Panc1 (cell line): ENCODE measurements around the gene TMPRSS6. TPM values are rescaled to one million over a fixed set of nuclear protein-coding genes. Genes with fewer than 3 reads are reported as not detected.

Source experiments
- ATAC-seq: fragments of 200-7000 bp; cut with Tn5 transposase; 2 replicates; pipeline ENCODE4 v1.9.1; 2020; ENCODE audit warnings: mild to moderate bottlenecking, moderate library complexity
- Bru-seq: library from RNA; stranded (reverse); fragments of 400-500 nt; gene quantifications from one replicate; lab custom pipeline; 2021; lab: Mats Ljungman, UMichigan
- BruChase-seq, 2 experiments: library from RNA; stranded (reverse); fragments of 400-500 nt; gene quantifications; one replicate each; lab custom pipeline; 2021; lab: Mats Ljungman, UMichigan
- BruUV-seq: library from RNA; stranded (reverse); fragments of 400-500 nt; replicated peaks from 2 replicates; lab custom pipeline; 2021; lab: Mats Ljungman, UMichigan
- CTCF ChIA-PET: fragments of 300-600 bp; sonication (Branson Sonifier 250); formaldehyde crosslinking; loops from one replicate; lab custom pipeline; 2022; ENCODE audit warnings: antibody characterized with exemption; lab: Charles Lee
- POLR2A ChIA-PET: fragments of 300-600 bp; sonication (Branson Sonifier 250); formaldehyde crosslinking; loops from one replicate; lab custom pipeline; 2022; ENCODE audit warnings: antibody characterized with exemption; lab: Charles Lee
- DNase-seq: peaks from one replicate; pipeline ENCODE4 v3.0.0-alpha.2; 2010; ENCODE audit warnings: low read depth, low spot score
- H3K27ac ChIP-seq: 2 replicates; pipeline ENCODE4 v1.5.1; 2011; ENCODE audit warnings: mild to moderate bottlenecking, low read length, inconsistent platforms
- H3K27me3 ChIP-seq: fragments of 200-500 bp; sonication (Bioruptor generic); 2 replicates; pipeline ENCODE4 v1.6.0; 2014; ENCODE audit warnings: low read length, inconsistent platforms; ENCODE audit not compliant: control insufficient read depth, insufficient read depth
- H3K36me3 ChIP-seq: fragments of 200-500 bp; sonication (Bioruptor generic); 2 replicates; pipeline ENCODE4 v1.5.1; 2014; ENCODE audit warnings: inconsistent platforms, mild to moderate bottlenecking, low read length, moderate library complexity; ENCODE audit not compliant: control insufficient read depth, insufficient read depth
- H3K4me1 ChIP-seq: 2 replicates; pipeline ENCODE4 v1.5.1; 2011; ENCODE audit warnings: inconsistent platforms, mild to moderate bottlenecking, low read length, moderate library complexity; ENCODE audit not compliant: control insufficient read depth, insufficient read depth
- H3K4me3 ChIP-seq, 2 experiments: 2 replicates each; pipeline ENCODE4 v1.5.1; 2011 to 2012; ENCODE audit warnings: low read depth in 2 of 2, low read length in 2 of 2, mild to moderate bottlenecking in 2 of 2, inconsistent platforms in 1 of 2, moderate library complexity in 1 of 2
- H3K9me3 ChIP-seq: fragments of 200-500 bp; sonication (Bioruptor generic); 2 replicates; pipeline ENCODE4 v1.5.1; 2014; ENCODE audit warnings: low read depth, mild to moderate bottlenecking, inconsistent platforms, low read length, moderate library complexity; ENCODE audit not compliant: control insufficient read depth, insufficient read depth
- CTCF ChIP-seq: fragments of 450-650 bp; IDR thresholded peaks from 2 replicates; pipeline ENCODE4 v1.5.1; 2017; ENCODE audit warnings: mild to moderate bottlenecking
- POLR2AphosphoS5 ChIP-seq: IDR thresholded peaks from 2 replicates; pipeline ENCODE4 v1.6.1; 2012; ENCODE audit warnings: mild to moderate bottlenecking, low read depth, low read length, moderate library complexity
- REST ChIP-seq, 2 experiments: IDR thresholded peaks; 2 replicates each; pipeline ENCODE4 v1.6.1; 2011 to 2012; ENCODE audit warnings: low read depth in 2 of 2, control low read depth in 1 of 2, low read length in 1 of 2, mild to moderate bottlenecking in 1 of 2, moderate library complexity in 1 of 2; ENCODE audit not compliant: insufficient read depth in 1 of 2
- SIN3A ChIP-seq: IDR thresholded peaks from 2 replicates; pipeline ENCODE4 v1.6.1; 2012; ENCODE audit warnings: low read depth, mild to moderate bottlenecking, low read length, moderate library complexity, borderline replicate concordance; ENCODE audit not compliant: insufficient read depth
- TCF7L2 ChIP-seq: IDR thresholded peaks from 2 replicates; pipeline ENCODE4 v1.6.1; 2011; ENCODE audit warnings: mild to moderate bottlenecking, low read depth, low read length, inconsistent platforms
- in situ Hi-C: cut with HindIII; loops from 2 replicates; pipeline ENCODE4 v1.10.0; 2016; ENCODE audit warnings: low sequenced_read_pairs, low pct_unique_long_range_greater_than_20kb
- intact Hi-C: fragments of 100-400 bp; cut with micrococcal nuclease; formaldehyde crosslinking; loops from one replicate; pipeline ENCODE4 v1.10.0; 2022; ENCODE audit not compliant: unreplicated experiment
- long read RNA-seq: library from polyadenylated mRNA; unstranded; transcript quantifications from one replicate; pipeline ENCODE4 v2.0.0, GENCODE V29; 2021; ENCODE audit not compliant: unreplicated experiment
- polyA plus RNA-seq: library from polyadenylated mRNA; unstranded; fragments of >200 nt; gene quantifications from one replicate; pipeline ENCODE4 v1.2.1, GENCODE V29; 2012; ENCODE audit warnings: missing spikeins; ENCODE audit not compliant: insufficient read length
- total RNA-seq: library from RNA; stranded (reverse); gene quantifications from one replicate; pipeline ENCODE4 v1.2.1, GENCODE V29; 2021; ENCODE audit not compliant: unreplicated experiment

The TMPRSS6 gene
- total RNA-seq (not detected), Bru-seq, nascent RNA (percentile 2 among the genes with signal in this experiment), BruChase-seq, experiment 1, labeled RNA remaining after a 2-hour chase (not detected), BruChase-seq, experiment 2, labeled RNA remaining after a 6-hour chase (percentile 2 among the genes with signal in this experiment)
- 0.07 TPM for polyA plus RNA-seq
- long read RNA-seq: 0 reads

- H3K4me1 ChIP-seq: no peaks in the 10 kb centered on the region
- ATAC-seq (no peak), DNase-seq (no peak)
- H3K27ac ChIP-seq: no peak within 1 kb of the TSS
- in situ Hi-C loops: no loop called here
- H3K27me3 ChIP-seq: no peaks in the 10 kb centered on the region
- BruUV-seq: no TSS peak
- no peaks in the 10 kb centered on the region for H3K36me3 ChIP-seq
- no peak for TF ChIP-seq TCF7L2
- no peak for TF ChIP-seq SIN3A
- TF ChIP-seq CTCF: no peak
- no peak for TF ChIP-seq POLR2AphosphoS5
- no peak for TF ChIP-seq REST (IDR thresholded peaks at IDR 0.05; ENCODE audit: insufficient read depth in 1 of 2, low read depth in 2 of 2, low read length in 1 of 2)
- CTCF ChIA-PET: no interaction called here
- POLR2A ChIA-PET: no interaction called here
- H3K4me3 ChIP-seq: no peak within 1 kb of the TSS
- intact Hi-C loops: no loop called here
- H3K9me3 ChIP-seq: no peaks in the 10 kb centered on the region
Measured at GRCh38 chr22:37109242-37109917, at the start of gene TMPRSS6. Gene TMPRSS6, minus strand, starts transcription at chr22:37109713. Its CDS starts 6,296 bp downstream, at chr22:37103417.

- no peak overlapping the region for H3K27ac ChIP-seq
- no peaks in the 10 kb centered on the region for H3K4me1 ChIP-seq
- intact Hi-C loops (no loop called here), in situ Hi-C loops (no loop called here)
- ChIA-PET CTCF (no interaction called here), POLR2A (no interaction called here)
- no peaks in the 10 kb centered on the region for H3K9me3 ChIP-seq
- no peak for TF ChIP-seq SIN3A
- no peak for TF ChIP-seq TCF7L2
- TF ChIP-seq REST (IDR thresholded peaks at IDR 0.05; ENCODE audit: insufficient read depth in 1 of 2, low read depth in 2 of 2, low read length in 1 of 2): no peak
- no peak for TF ChIP-seq CTCF
- no peak for TF ChIP-seq POLR2AphosphoS5
- no peak overlapping the region for H3K4me3 ChIP-seq
- ATAC-seq: no peak
- H3K36me3 ChIP-seq: no peaks in the 10 kb centered on the region
- no peaks in the 10 kb centered on the region for H3K27me3 ChIP-seq
- no peak for DNase-seq
- BruUV-seq: no TSS peak
Measured at GRCh38 chr22:37158963-37159290, 49.4 kb upstream of the TMPRSS6 start.
